ENCODE data around the gene RAB8B. TPM values are rescaled to one million over a fixed set of nuclear protein-coding genes. Genes with fewer than 3 reads are reported as not detected.
"Not testable (repeated sequence)": the region's sequence is repeated elsewhere in the genome, so short reads cannot be mapped to it uniquely, and the experiment has no call there.

The RAB8B gene
- total RNA-seq, 1 donor from 2014 or later = 12.3 TPM

- ATAC-seq = no peak
- intact Hi-C loops (cut with DNase I) = no loop called here
- DNase-seq (ENCODE audit: missing footprints) = no peak
Measured at GRCh38 chr15:63226966-63227401, 37.6 kb downstream of the RAB8B start.

DNA sequence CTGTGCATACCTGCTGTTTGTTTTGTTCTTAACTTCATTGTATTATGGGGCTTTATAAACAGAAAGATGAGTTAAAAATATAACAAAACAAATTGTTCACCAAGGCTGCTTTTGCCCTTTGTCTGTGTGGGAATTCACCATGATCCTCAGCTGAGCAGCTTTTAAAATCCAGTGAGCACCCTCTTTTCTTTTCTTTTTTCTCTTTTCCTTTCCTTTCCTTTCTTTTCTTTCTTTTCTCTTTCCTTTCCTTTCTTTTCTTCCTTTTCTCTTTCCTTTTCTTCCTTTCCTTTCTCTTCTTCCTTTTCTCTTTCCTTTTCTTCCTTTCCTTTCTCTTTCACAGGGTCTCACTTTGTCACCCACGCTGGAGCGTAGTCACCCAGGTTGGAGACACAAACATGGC lies 38.3 kb downstream of the RAB8B start:
- intact Hi-C loops (cut with DNase I) = no loop called here
- DNase-seq (ENCODE audit: missing footprints) = no peak

GRCh38 chr15:63231206-63231605 lies 41.8 kb downstream of the RAB8B start:
- intact Hi-C loops (cut with DNase I) = no loop called here
- no peak for DNase-seq (ENCODE audit: missing footprints)
- ATAC-seq = no peak

More for the DNA sequence above, 38.3 kb downstream of the RAB8B start:
- ATAC-seq = no peak

- intact Hi-C loops (cut with DNase I) = no loop called here
- DNase-seq (ENCODE audit: missing footprints) (no peak), ATAC-seq (no peak)
Measured at GRCh38 chr15:63231706-63232105, 42.3 kb downstream of the RAB8B start.

DNA sequence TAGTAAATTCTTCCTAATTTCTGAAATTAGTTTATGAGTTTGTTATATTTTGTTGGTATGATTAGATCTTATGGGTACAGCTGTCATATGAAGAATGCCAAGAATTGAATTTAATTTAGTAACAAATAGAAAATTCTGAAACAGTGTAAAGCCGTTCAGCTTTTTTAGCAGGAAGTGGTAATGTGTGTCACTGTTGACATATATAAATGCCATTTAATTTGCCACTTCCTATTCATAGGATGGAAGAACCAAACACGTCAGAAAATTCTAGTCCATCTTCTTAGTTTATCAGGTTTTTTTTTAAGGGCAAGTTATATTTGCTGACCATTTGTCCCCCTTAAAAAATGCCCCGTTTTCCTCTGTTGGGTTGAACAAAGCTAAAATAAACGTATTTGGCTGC lies 43.0 kb downstream of the RAB8B start:
- ATAC-seq = no peak
- intact Hi-C loops (cut with DNase I) = no loop called here

GRCh38 chr15:63232943-63233342 lies 43.5 kb downstream of the RAB8B start:
- ATAC-seq (no peak), DNase-seq (ENCODE audit: missing footprints) (peak; percentile 63)
- intact Hi-C loops (cut with DNase I) = no loop called here

More for the DNA sequence above, 43.0 kb downstream of the RAB8B start:
- DNase-seq (ENCODE audit: missing footprints) = no peak

DNA sequence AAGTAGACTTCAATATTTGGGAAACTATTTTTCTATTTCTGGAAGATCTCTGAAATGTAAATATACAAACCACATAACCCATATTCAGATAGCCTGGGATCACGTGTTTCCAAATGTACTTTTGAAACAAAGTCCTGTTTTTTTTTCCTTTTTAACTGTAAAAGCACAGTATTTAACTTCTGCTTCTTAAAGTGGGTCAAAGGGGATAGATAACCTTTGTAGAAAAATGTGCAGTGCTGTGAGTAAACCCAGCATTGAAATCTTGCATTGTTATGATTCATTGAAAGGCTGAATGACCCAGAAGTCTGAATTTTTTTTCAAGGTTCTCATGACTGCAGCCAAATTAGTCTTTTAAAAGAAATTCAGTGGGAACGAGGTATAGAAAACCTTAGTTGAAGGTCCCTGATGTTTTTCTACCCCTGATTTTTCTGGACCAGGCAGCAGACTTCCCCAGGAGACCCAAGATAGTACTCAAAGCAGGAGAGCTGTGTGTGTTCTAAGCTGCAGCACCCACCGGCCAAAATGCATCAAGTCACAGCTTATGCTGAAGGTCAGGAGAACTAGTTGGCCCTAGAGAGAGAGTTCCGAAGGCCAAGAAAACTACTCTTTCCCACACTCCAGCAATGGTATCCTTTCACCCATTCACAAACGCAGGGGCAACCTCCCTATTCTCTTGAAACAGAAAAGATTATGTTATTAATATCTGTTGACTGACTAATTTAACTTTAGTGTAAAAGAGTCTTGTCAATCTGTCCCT lies 44.4 kb downstream of the RAB8B start:
- peak; percentile 58 for ATAC-seq
- no peak for DNase-seq (ENCODE audit: missing footprints)
- intact Hi-C loops (cut with DNase I) = no loop called here

GRCh38 chr15:63234451-63234870 lies 45.1 kb downstream of the RAB8B start:
- ATAC-seq = peak; percentile 90
- intact Hi-C loops (cut with DNase I) = no loop called here
- peak; percentile 65 for DNase-seq (ENCODE audit: missing footprints)

DNA sequence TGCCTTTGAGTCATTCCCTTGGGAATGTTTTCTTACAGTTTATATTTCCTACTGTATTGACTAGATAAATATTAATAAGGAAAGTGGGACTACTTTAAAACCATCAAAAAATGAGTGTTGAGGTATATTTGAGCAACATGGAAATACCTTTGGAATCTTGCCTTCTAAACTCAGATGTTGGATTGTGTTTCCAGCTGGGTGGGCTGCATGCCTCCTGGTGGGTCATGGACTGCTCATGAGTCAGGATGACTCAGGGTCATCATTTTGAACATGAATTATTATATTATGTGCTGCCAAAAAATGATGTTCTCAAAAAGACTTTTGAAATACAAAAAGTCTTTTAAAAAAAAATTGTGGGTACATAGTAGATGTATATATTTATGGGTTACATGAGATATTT lies 46.9 kb downstream of the RAB8B start:
- DNase-seq (ENCODE audit: missing footprints) = no peak
- no peak for ATAC-seq
- intact Hi-C loops (cut with DNase I) = no loop called here

DNA sequence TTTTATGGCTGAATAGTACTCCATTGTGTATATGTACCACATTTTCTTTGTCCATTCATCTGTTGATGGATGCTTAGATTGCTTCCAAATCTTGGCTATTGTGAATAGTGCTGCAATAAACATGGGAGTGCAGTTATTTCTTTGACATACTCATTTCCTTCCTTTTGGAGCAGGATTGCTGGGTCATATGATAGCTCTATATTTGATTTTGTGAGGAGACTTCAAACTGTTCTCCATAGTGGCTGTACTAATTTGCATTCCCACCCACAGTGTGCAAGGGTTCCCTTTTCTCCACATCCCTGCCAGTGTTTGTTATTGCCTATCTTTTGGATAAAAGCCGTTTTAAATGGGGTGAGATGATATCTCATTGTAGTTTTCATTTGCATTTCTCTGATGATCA lies 47.7 kb downstream of the RAB8B start:
- intact Hi-C loops (cut with DNase I); DNase-seq (ENCODE audit: missing footprints); ATAC-seq: not testable (repeated sequence)

- intact Hi-C loops (cut with DNase I) = no loop called here
- DNase-seq (ENCODE audit: missing footprints) = no peak
- no peak for ATAC-seq
Measured at GRCh38 chr15:63238171-63238570, 48.8 kb downstream of the RAB8B start.

DNA sequence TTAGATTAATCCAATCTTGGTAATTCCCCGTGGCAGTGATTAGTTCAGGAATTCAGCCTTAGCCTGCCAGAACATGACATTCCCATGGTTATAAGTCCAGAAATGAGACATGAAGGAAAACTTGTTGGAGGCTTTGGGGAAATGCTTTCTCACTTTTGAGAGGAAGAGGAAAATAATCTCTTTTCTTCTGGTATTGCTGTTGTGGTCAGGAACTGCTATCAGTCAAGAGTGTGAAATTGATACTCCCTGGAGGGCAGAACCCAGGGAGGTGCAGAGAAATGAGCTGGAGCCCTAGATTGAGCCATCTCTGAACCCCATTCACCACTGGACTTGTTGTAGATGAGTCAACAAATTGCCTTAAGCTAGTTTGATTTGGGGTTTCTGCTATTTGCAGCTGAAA lies 49.4 kb downstream of the RAB8B start:
- intact Hi-C loops (cut with DNase I) = no loop called here
- ATAC-seq (peak; percentile 44), DNase-seq (ENCODE audit: missing footprints) (no peak)

DNA sequence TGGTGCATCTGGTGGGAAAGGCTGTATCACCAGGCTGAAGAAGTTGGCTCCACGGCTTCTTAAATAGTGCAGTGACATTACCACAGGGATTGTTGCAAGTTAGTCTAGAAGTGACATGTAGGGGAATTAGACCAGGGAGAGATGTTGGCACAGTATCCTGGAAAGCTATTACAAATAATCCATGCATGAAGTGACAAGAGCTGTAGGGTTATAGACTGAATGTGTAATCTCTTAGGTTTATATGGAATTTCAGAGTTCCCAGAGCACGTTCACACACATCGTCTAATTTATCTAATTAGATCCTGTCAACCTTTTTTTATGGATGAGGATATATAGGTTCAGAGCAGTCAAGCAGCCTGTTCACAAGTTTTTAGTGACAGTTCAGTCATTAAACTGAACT lies 50.7 kb downstream of the RAB8B start:
- ATAC-seq (no peak), DNase-seq (ENCODE audit: missing footprints) (no peak)
- intact Hi-C loops (cut with DNase I) = loop anchor here (5.0 to 10.0 kb wide), 2 partner anchors 48 to 85 kb away; partner anchors contain the start of gene RPS27L

GRCh38 chr15:63241316-63241715 lies 51.9 kb downstream of the RAB8B start:
- intact Hi-C loops (cut with DNase I) = loop anchor here (5.0 to 10.0 kb wide), 2 partner anchors 49 to 87 kb away; partner anchors contain the start of gene RPS27L
- DNase-seq (ENCODE audit: missing footprints) = no peak
- ATAC-seq = no peak

DNA sequence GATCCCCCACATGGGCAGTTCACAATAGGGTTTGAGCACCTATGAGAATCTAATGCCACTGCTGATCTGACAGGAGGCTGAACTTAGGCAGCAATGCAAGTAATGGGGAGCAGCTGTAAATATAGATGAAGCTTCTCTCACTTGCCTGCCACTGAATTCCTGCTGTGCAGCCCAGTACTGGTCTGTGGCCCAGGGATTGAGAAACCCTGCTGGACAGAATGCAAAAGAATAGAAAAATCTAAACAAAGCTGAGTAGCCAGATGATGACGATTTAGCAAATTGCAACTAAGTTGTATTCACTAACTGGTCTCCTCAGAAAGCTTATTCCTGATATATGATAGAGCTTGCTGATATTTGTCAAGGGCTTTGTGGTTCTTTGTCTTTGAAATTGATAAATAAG lies 53.7 kb downstream of the RAB8B start:
- peak; percentile 67 for ATAC-seq
- peak; percentile 72 for DNase-seq (ENCODE audit: missing footprints)
- intact Hi-C loops (cut with DNase I) = loop anchor here (5.0 to 10.0 kb wide), 2 partner anchors 51 to 88 kb away; partner anchors contain the start of gene RPS27L

GRCh38 chr15:63243776-63244175 lies 54.4 kb downstream of the RAB8B start:
- intact Hi-C loops (cut with DNase I) = loop anchor here (5.0 to 10.0 kb wide), 2 partner anchors 51 to 89 kb away; partner anchors contain the start of gene RPS27L
- DNase-seq (ENCODE audit: missing footprints) (no peak), ATAC-seq (no peak)

DNA sequence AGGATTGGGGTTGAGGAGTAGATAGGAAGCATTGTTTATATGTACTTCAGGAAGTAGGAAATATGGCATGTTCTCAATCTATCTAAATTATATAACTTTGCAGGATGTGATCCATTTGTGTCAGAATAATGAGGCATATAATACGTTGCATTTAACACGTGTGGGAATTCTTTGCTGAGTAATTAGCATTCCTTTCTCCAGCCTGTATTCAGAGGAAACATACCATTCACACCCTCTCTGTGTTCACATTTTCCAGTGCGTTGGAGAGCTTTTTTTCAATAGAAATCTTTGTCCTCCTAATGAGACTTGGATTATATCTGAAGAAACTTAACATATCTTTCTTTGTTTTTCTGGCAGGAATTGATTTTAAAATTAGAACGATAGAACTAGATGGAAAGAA lies 55.0 kb downstream of the RAB8B start:
- intact Hi-C loops (cut with DNase I) = loop anchor here (5.0 to 10.0 kb wide), 2 partner anchors 52 to 90 kb away; partner anchors contain the start of gene RPS27L
- no peak for DNase-seq (ENCODE audit: missing footprints)

DNA sequence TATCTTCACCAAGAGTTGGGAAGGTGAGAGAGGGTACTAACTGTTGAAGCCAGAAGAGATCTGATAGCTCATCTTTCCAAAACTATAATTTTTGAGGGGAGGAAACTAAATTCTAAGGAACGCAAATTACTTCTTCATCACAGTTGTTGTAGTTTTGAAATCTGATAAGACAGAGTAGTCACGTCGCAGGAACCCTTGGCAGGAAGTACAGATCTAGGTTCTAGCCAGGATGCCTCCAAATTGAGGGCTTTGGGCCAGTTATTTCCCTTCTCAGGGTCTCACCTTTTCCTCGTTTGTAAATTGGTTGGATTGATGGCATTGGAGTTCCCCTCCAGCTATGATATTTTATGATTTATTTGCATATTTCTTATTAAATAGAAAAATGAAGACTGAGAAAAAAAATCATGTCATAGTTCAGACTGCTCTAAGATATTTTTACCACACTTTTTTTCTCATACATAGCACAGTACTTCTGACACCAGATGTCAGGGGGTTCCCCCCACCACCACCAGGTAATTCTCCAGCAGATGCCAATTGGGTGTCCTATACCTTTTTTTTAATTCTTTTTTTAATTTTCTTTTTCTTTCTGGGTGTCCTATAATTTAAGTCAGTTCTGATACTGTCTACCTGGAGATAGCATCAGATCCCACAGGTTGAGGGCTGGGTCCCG lies 55.7 kb downstream of the RAB8B start:
- ATAC-seq (no peak), DNase-seq (ENCODE audit: missing footprints) (no peak)
- intact Hi-C loops (cut with DNase I) = loop anchor here (5.0 to 10.0 kb wide), 2 partner anchors 53 to 90 kb away; partner anchors contain the start of gene RPS27L

More for the DNA sequence above, 55.0 kb downstream of the RAB8B start:
- ATAC-seq = no peak

DNA sequence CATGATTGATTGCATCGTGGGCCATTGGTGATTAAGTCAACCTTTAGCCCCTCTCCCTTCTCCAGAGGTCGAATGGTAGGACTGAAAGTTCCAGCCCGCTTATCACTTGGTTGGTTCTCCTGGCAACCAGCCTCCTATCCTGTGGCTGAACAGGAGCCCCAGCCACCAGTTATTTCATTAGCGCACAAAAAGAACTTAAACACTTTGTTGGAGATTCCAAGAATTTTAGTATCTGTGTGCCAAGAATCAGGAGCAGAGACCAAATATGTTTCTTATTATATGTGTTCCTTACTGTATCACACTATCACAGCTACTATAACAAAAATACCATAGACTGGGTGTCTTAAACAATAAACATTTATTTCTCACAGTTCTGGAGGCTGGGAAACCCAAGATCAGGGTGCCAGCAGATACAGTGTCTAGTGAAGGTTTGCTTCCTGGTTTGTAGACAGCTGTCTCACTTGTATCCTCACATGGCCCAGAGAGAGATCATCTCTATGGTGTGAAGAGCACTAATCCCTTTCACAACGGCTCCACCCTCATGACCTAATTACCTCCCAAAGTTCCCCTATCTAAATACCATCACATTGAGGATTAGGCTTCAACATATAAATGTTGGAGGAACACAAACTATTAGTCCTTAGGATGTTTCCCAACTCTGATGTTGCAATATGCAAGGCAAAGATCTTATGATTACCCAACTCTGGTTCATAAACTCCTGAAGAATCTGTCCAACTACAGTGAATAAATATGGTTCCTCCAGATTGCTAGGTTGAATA lies 57.5 kb downstream of the RAB8B start:
- ATAC-seq (peak; percentile 85), DNase-seq (ENCODE audit: missing footprints) (no peak)
- intact Hi-C loops (cut with DNase I) = loop anchor here (10.0 kb wide), 1 partner anchor 92 kb away; the partner anchor contains the start of gene RPS27L
